ENCODE results near the gene HNRNPA1. TPM values are rescaled to one million over a fixed set of nuclear protein-coding genes. Genes with fewer than 3 reads are reported as not detected.

Gene HNRNPA1
- total and polyA plus RNA-seq, 9 of the 15 experiments (the other 6 are each of a cell fraction or from before 2014, with no cell fraction given) = 1,166 to 2,703 (median 1,815) TPM

GRCh38 chr12:54280468-54281260, at the start of gene HNRNPA1 (continued):
- TF ChIP-seq ZMIZ1 (IDR thresholded peaks at IDR 0.05; ENCODE audit: low read depth in 2 of 2, low read length in 2 of 2) (peak in 1 of 2 experiments; percentile 61; a peak in 2 of 4 replicates), ZNF224 (CRISPR knock-in tag; IDR thresholded peaks at IDR 0.05) (no peak), CBX8 (IDR thresholded peaks at IDR 0.05; ENCODE audit: borderline replicate concordance, extremely low read depth, low read depth, low read length, poor library complexity, severe bottlenecking) (no peak), CBX3 (IDR thresholded peaks at IDR 0.05; ENCODE audit: borderline replicate concordance in 1 of 2, low read length in 2 of 2) (peak in 1 of 2 experiments; percentile 7; a peak in 2 of 3 replicates), DMBX1 (CRISPR knock-in tag; IDR thresholded peaks at IDR 0.05; ENCODE audit: borderline replicate concordance) (no peak), NCOA1 (IDR thresholded peaks at IDR 0.05; ENCODE audit: low read depth) (no peak; the same call in 1 of the 2 replicates), ZNF609 (CRISPR knock-in tag; IDR thresholded peaks at IDR 0.05; ENCODE audit: borderline replicate concordance) (no peak), RBM22 (IDR thresholded peaks at IDR 0.05; ENCODE audit: low read depth, low read length, poor library complexity, severe bottlenecking) (no peak), HCFC1 (IDR thresholded peaks at IDR 0.05; ENCODE audit: low read depth, low read length) (peak; percentile 22; the same call in 1 of the 2 replicates), FOXK2 (conservative IDR thresholded peaks at IDR 0.05 in 1 of 2, IDR thresholded peaks at IDR 0.05 in 1 of 2; ENCODE audit: low read depth in 2 of 2) (peak in 1 of 2 experiments; percentile 4; a peak in 1 of 4 replicates)

Data from K562 (cell line).